Stomach (tissue), 4 donors: Measurements from ENCODE around the gene CD14.
"Not testable (repeated sequence)": the region's sequence is repeated elsewhere in the genome, so short reads cannot be mapped to it uniquely, and the experiment has no call there.

Experiments used
- EP300 ChIP-seq: sonication (generic); formaldehyde crosslinking; IDR thresholded peaks from one replicate; pipeline ENCODE4 v1.6.1; 2017; ENCODE audit warnings: antibody characterized with exemption
- POLR2A ChIP-seq, 4 donors: fragments of 450-650 bp; IDR thresholded peaks; one replicate each; pipeline ENCODE4 v1.6.1; 2016; ENCODE audit warnings: antibody characterized with exemption in 4 of 4, control low read depth in 2 of 4, mild to moderate bottlenecking in 1 of 4, moderate library complexity in 1 of 4
- POLR2AphosphoS5 ChIP-seq, 3 donors: sonication (generic); formaldehyde crosslinking; IDR thresholded peaks; one replicate each; pipeline ENCODE4 v1.6.1; 2016; ENCODE audit warnings: antibody characterized with exemption in 3 of 3
- TF ChIP-seq, protein P1 (sequence below), 7 experiments: fragments of 450-650 bp in 4 of 7; fragments of 200-600 bp in 3 of 7; sonication (generic) in 3 of 7; IDR thresholded peaks; one replicate each; pipeline ENCODE4 v1.5.1; 2016 to 2019; ENCODE audit warnings: antibody characterized with exemption in 7 of 7, control low read depth in 2 of 7, mild to moderate bottlenecking in 1 of 7

DNA sequence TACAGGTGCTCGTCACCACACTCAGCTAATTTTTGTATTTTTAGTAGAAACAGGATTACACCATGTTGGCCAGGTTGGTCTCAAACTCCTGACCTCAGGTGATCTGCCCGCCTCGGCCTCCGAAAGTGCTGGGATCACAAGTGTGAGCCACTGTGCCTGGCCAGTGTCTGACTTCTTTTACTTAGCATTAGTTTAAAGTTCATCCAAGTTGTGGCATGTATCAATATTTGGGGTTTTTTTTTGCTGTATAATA lies 29.6 kb downstream of the CD14 start:
- TF ChIP-seq, protein P1, sequence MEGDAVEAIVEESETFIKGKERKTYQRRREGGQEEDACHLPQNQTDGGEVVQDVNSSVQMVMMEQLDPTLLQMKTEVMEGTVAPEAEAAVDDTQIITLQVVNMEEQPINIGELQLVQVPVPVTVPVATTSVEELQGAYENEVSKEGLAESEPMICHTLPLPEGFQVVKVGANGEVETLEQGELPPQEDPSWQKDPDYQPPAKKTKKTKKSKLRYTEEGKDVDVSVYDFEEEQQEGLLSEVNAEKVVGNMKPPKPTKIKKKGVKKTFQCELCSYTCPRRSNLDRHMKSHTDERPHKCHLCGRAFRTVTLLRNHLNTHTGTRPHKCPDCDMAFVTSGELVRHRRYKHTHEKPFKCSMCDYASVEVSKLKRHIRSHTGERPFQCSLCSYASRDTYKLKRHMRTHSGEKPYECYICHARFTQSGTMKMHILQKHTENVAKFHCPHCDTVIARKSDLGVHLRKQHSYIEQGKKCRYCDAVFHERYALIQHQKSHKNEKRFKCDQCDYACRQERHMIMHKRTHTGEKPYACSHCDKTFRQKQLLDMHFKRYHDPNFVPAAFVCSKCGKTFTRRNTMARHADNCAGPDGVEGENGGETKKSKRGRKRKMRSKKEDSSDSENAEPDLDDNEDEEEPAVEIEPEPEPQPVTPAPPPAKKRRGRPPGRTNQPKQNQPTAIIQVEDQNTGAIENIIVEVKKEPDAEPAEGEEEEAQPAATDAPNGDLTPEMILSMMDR (IDR thresholded peaks at IDR 0.05), result not testable (repeated sequence)
- TF ChIP-seq EP300; POLR2A (IDR thresholded peaks at IDR 0.05); POLR2AphosphoS5 (IDR thresholded peaks at IDR 0.05): not testable (repeated sequence)
